Parathyroid adenoma (tissue), 2 donors: ENCODE measurements around the gene ST3GAL4.

Experiments
- H2AFZ ChIP-seq: fragments of 300-600 bp; sonication (generic); one replicate; pipeline ENCODE4 v1.7.0; 2017; ENCODE audit warnings: antibody characterized with exemption, mild to moderate bottlenecking
- H3K27ac ChIP-seq: fragments of 300-600 bp; sonication (generic); one replicate; pipeline ENCODE4 v1.7.0; 2017
- H3K27me3 ChIP-seq: fragments of 300-600 bp; sonication (generic); one replicate; pipeline ENCODE4 v1.7.0; 2017; ENCODE audit warnings: low read length; ENCODE audit not compliant: control insufficient read depth, insufficient read depth
- H3K36me3 ChIP-seq: fragments of 300-600 bp; sonication (generic); one replicate; pipeline ENCODE4 v1.7.0; 2017; ENCODE audit warnings: low read length; ENCODE audit not compliant: control insufficient read depth, insufficient read depth
- H3K4me1 ChIP-seq: fragments of 300-600 bp; sonication (generic); one replicate; pipeline ENCODE4 v1.7.0; 2017; ENCODE audit warnings: control low read depth
- H3K4me2 ChIP-seq: fragments of 300-600 bp; sonication (generic); one replicate; pipeline ENCODE4 v1.7.0; 2017; ENCODE audit warnings: low read length
- H3K4me3 ChIP-seq: fragments of 300-600 bp; sonication (generic); one replicate; pipeline ENCODE4 v1.7.0; 2017; ENCODE audit warnings: low read depth, low read length
- H3K79me2 ChIP-seq: fragments of 300-600 bp; sonication (generic); one replicate; pipeline ENCODE4 v1.7.0; 2017; ENCODE audit warnings: control low read depth
- H3K9ac ChIP-seq: fragments of 300-600 bp; sonication (generic); one replicate; pipeline ENCODE4 v1.7.0; 2017; ENCODE audit warnings: mild to moderate bottlenecking
- H3K9me3 ChIP-seq: fragments of 300-600 bp; sonication (generic); one replicate; pipeline ENCODE4 v1.7.0; 2017; ENCODE audit warnings: low read length; ENCODE audit not compliant: control insufficient read depth
- TF ChIP-seq, protein P1 (sequence below): fragments of 300-600 bp; sonication (generic); IDR thresholded peaks from one replicate; pipeline ENCODE4 v1.7.0; 2017; ENCODE audit warnings: antibody characterized with exemption, mild to moderate bottlenecking
- donor health status: primary hyperparathyroidism.

Gene ST3GAL4

DNA sequence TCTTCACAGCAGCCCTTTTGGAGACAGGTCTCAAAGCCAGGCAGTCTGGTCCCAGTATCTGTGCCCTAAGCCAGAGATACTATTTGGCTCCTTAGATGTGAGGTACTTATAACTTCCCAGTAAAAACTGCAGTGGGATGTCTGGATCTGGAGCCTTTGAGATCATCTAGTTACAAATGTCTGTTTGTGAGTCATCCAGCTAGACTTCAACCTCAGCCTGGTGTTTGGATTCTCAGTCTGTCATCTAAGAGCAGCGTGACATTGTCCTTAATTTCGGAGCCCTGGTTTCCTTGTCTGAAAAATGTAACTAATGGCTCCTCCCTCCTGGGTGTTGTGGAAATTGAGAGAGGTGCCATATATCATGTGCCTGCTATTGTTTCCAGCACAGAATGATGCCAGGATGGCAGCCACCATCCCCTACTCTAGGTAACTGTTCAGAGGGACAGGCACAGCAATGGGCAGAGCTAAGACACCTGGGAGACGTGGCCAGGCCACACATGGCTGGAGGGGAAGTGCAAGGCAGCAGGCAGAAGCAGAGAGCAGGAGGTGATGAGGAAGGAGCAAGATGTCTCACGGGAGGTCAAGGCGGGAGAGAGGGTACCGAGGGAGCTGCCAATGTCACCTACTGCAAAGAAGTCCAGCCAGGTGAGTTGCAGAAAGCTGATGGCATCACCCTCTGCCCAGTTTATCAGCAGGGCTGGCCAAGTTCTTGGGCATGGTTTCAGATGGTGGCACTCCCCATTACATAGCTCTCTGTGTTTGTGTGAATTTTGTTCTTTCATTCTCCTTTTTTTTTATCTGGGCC lies 20.6 kb upstream of the ST3GAL4 start:
- H3K9me3 ChIP-seq: no peaks in the 10 kb centered on the region
- H3K79me2 ChIP-seq: no peaks in the 10 kb centered on the region
- TF ChIP-seq, protein P1, sequence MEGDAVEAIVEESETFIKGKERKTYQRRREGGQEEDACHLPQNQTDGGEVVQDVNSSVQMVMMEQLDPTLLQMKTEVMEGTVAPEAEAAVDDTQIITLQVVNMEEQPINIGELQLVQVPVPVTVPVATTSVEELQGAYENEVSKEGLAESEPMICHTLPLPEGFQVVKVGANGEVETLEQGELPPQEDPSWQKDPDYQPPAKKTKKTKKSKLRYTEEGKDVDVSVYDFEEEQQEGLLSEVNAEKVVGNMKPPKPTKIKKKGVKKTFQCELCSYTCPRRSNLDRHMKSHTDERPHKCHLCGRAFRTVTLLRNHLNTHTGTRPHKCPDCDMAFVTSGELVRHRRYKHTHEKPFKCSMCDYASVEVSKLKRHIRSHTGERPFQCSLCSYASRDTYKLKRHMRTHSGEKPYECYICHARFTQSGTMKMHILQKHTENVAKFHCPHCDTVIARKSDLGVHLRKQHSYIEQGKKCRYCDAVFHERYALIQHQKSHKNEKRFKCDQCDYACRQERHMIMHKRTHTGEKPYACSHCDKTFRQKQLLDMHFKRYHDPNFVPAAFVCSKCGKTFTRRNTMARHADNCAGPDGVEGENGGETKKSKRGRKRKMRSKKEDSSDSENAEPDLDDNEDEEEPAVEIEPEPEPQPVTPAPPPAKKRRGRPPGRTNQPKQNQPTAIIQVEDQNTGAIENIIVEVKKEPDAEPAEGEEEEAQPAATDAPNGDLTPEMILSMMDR: no peak
- H3K4me1 ChIP-seq: no peaks in the 10 kb centered on the region
- no peak overlapping the region for H3K9ac ChIP-seq
- H3K36me3 ChIP-seq: no peaks in the 10 kb centered on the region
- H2AFZ ChIP-seq: no peak overlapping the region
- H3K4me3 ChIP-seq: no peak overlapping the region
- no peak overlapping the region for H3K4me2 ChIP-seq
- H3K27me3 ChIP-seq: no peaks in the 10 kb centered on the region
- no peak overlapping the region for H3K27ac ChIP-seq

DNA sequence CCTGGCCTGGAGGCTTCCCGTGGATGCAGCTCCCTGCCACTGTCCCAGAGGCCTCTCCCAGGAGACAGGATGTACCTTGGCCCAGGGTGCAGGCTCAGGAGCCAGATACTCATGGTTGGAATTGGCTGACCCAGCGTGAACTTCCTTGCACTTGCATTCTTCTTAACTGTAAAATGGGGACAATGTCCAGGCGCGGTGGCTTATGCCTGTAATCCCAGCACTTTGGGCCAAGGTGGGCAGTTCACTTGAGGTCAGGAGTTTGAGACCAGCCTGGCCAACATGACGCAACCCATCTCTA lies 20.1 kb upstream of the ST3GAL4 start:
- Histone ChIP-seq H3K79me2 (no peaks in the 10 kb centered on the region), H3K27ac (no peak overlapping the region)

DNA sequence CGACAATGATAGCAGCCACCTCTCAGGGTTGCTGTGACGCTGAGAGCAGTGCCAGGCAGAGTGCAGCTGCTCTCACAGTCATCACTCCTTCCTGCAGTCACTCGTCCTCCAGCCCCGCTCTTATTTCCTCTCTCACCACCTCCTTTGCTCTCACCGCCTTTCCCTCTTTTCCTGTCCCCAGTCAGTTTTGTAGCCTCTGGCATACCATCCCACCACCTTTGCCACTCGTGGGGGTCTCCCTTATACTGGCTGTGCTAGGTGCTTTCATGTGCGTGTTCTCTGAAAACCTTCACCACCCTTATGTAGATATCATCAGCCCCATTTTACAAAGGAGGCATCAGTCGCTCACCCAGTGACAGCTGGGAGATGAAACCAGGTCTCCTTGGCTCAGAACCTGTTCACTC lies 19.3 kb upstream of the ST3GAL4 start:
- Histone ChIP-seq H3K27me3 (no peaks in the 10 kb centered on the region), H3K36me3 (no peaks in the 10 kb centered on the region), H3K9me3 (no peaks in the 10 kb centered on the region), H3K4me2 (no peak overlapping the region), H3K27ac (no peak overlapping the region), H3K9ac (no peak overlapping the region), H2AFZ (no peak overlapping the region), H3K79me2 (no peaks in the 10 kb centered on the region), H3K4me1 (no peaks in the 10 kb centered on the region), H3K4me3 (no peak overlapping the region)
- TF ChIP-seq, protein P1: no peak

More for the DNA sequence above, 20.1 kb upstream of the ST3GAL4 start:
- H3K36me3 ChIP-seq: no peaks in the 10 kb centered on the region
- no peaks in the 10 kb centered on the region for H3K4me1 ChIP-seq
- H3K27me3 ChIP-seq: no peaks in the 10 kb centered on the region
- H3K4me3 ChIP-seq: no peak overlapping the region
- no peaks in the 10 kb centered on the region for H3K9me3 ChIP-seq
- no peak overlapping the region for H3K4me2 ChIP-seq
- H2AFZ ChIP-seq: no peak overlapping the region
- H3K9ac ChIP-seq: no peak overlapping the region
- TF ChIP-seq, protein P1: no peak

DNA sequence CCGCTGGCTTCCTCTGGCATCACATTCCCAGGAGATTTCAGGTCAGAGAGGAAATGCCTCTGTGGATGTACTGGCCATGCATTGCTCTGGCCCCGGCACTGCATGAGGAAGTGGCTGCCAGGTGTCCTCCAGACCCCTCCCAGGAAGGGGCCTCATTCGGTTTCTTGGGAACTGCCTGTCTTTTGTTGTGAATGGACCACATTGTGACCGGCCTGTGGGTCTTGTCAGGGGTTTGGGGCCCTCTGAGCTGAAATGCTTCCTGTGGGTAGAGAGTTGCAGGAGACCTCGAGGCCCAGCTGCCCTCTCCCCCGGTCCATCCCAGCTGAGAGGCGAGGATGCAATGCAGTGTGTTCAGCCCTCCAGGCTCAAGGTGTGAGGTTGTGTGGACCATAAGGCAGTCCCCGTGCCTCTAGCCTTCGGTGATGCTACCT lies 18.8 kb upstream of the ST3GAL4 start:
- Histone ChIP-seq H3K4me1 (no peaks in the 10 kb centered on the region), H3K4me2 (no peak overlapping the region), H3K9ac (no peak overlapping the region), H3K9me3 (no peaks in the 10 kb centered on the region), H3K27me3 (no peaks in the 10 kb centered on the region), H3K36me3 (no peaks in the 10 kb centered on the region), H2AFZ (no peak overlapping the region), H3K4me3 (no peak overlapping the region), H3K79me2 (no peaks in the 10 kb centered on the region), H3K27ac (no peak overlapping the region)
- TF ChIP-seq, protein P1: no peak

DNA sequence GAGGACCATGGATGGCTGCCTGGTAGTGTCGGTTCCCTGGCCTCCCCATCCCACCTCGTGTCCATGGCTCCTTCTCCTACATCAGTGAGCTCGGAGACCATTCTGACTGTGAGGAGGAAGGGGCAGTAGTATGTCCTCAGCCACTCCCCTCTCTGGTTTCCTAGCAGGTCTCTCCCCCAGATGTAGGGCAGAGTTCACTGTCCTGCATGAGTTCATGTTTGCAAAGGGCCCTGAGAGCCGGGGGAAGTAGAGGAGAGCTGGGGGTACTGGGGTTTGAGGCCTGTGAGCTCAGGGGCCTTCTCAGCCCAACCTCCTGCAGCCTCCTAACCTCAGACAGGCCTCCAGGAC lies 18.4 kb upstream of the ST3GAL4 start:
- Histone ChIP-seq H3K4me2 (no peak overlapping the region), H3K79me2 (no peaks in the 10 kb centered on the region), H3K4me1 (no peaks in the 10 kb centered on the region), H2AFZ (no peak overlapping the region), H3K36me3 (no peaks in the 10 kb centered on the region), H3K27me3 (no peaks in the 10 kb centered on the region), H3K9me3 (no peaks in the 10 kb centered on the region), H3K4me3 (no peak overlapping the region), H3K27ac (no peak overlapping the region), H3K9ac (no peak overlapping the region)
- TF ChIP-seq, protein P1: no peak
